HG02870 (cell line): ENCODE measurements around the gene HIRA.

Experiments
- ATAC-seq: cut with Tn5 transposase; IDR thresholded peaks from one replicate; pipeline ENCODE4 v1.9.1; 2021; ENCODE audit warnings: mild to moderate bottlenecking, moderate library complexity; ENCODE audit not compliant: unreplicated experiment

HIRA gene

DNA sequence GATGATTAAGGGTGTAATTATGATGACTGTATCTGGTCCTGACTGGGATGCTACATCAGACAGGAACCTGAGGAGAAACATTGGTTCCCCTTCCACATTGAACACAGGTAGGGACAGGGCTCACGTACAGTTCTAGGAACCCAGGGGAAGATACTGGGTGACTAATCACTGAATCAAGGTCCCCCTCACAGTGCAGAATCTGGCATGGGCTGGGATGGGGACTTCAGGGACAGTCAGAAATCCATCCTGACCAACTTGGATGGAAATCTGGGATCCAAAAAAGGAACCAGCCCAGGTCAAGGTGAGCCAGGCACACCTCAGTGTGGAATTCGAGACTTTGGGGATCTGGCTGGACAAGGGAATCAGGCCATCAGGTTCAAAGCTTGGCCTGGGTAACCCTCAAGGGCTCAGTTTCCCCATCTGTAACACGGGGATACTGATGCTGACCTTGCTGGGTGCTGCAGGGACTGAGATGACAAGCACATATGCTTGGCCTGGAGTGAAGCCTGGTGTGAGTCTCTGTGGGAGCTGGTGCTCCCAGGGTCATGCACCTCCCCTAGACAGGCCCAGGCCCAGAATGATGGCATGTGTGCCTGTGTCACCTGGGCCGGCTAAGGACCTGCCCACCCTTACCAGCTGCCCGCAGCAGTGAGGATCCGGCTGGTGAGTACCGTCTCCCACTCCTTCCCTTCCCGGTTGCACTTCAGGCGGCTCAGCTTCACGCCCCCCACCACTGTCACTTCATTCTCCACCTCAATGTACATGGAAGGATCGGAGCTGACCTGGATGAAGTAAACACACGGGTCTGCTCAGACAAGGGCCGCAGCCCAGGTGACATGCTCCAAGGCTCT is 72.6 kb downstream of the HIRA start:
- ATAC-seq, result no peak

DNA sequence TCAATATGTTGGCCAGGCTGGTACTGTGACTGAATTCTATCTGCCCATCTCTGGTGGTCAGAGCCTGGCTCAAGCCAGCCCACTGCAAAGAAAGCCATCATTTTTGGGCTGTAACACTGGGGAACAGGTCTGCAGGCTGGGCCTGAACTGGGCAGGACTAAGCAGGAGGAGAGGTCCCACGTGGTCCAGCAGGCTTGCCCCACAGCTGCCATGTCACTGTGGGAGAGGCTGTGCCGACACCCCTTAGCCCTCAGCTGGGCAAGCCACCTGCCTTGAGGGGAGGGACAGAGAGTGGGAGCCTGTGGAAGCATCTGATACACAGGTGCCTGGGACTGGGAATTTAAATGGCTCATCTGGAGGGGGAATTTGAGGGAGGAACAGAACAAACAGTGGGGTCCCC is 73.3 kb downstream of the HIRA start:
- no peak for ATAC-seq

DNA sequence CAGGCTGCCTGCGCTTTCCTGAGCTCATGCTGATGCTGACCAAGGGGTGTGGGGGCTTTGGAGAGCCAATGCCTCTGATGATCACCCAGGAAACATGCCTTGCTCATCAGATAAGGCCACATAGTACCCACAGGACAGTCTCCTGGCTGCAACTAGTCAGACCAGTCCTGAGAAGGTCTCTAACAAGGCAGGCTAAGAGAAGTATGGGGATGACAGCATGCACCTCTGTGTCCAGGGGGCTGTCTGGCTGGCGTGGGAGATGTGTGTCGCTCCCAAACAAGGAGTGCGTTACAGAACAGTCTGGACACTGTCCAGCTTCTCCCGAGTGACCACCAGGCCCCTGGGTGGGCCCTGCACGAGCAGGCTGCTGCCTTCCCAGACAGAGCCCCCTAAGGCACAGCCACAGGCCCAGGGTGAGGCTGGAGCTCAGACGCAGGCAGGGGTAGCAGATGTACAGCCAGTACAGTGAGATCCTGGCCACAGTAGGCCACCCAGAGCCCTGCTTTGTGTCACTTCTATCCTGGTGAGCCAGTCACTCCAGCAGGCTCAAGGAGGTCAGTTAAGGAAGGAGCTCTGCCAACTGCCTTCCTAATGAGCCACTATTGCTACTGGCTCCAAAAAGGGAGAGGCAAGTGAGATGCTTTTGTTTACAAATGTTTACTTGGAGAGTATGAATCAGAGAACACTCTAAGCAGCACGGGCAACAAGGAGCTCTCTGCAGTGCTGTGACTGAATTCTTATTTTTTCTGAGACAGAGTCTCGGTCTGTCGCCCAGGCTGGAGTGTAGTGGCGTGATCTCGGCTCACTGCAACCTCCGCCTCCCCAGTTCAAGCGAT is 74.0 kb downstream of the HIRA start:
- ATAC-seq, result no peak

DNA sequence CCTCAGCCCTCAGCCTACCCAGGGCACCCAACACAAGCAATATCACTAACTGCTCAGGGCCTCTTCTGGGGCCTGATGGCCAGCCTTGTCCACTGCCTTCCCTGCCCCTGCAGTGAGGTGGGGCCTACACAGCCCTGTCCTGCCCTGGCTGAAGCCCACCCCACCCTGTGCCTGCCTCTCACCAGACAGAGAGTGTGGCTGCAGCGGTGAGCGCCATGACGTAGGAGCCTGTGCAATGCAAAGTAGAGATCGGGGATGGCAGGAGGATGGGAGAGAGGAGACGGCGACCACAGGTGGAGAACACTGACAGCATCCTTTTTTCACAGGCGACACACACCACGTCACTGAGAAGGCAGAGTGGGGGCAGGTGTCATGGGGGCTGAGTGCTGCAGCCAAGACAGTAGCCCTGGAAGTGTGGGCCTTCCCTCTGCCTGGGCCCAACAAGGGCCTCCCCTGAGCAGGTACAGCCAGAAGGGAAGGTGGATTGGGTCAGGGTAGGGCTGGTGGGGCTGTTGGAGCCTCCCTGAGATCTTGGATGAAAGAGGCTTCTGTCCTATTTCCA is 74.7 kb downstream of the HIRA start:
- no peak for ATAC-seq

DNA sequence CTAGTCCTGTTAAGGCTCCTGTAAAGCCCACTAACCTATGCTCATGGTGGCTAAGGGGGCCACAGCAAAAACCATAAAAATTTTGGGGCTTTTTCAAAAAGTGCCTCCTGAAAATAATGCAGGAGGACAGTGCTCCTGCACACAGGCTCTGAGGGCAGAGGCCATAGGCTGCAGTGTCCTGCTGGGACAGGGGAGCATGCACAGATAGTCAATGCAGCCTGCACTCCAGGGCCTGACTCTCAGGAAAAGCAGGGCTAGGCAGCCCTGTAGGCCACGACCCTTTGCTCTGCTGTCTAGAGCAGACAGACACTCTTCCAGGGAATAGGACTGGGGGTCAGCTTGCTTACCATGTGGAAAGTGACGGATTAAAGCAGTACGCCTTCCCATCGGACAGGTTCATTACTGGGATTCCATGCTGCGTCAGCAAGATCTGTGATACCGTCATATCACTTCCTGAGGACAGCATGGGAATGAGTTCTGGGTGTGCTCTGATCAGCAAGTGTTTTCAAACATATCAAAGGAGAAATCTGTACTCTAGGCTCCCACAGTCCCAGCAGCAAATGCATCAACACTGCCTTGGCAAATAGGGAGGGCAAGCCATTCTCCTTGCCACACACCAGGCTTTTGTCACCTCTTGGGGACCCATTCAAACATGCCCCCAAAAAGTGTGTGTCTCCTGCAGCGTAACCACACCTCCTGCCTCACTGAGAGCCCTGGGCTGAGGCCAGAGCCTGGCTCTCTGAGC is 75.9 kb downstream of the HIRA start:
- ATAC-seq, result no peak

DNA sequence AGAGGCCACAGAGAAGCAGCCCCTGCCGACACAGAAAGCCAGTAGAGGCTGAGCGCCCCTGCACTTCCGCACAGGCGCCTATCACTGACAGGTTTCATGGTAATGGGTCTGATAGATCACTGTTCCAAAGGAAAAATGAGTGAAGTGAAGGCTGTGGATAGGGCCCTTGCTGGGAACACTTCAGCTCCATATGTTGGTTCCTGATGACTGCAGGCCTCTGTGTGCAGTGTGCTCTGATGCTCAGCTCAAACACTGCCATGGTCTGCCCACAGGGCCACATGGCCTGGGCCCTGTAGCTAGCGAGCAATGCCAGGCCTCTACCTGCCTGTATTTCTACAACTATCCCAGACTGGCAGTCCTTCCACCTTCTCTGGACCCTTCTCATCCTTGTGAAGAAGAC is 77.3 kb downstream of the HIRA start:
- ATAC-seq, result no peak

DNA sequence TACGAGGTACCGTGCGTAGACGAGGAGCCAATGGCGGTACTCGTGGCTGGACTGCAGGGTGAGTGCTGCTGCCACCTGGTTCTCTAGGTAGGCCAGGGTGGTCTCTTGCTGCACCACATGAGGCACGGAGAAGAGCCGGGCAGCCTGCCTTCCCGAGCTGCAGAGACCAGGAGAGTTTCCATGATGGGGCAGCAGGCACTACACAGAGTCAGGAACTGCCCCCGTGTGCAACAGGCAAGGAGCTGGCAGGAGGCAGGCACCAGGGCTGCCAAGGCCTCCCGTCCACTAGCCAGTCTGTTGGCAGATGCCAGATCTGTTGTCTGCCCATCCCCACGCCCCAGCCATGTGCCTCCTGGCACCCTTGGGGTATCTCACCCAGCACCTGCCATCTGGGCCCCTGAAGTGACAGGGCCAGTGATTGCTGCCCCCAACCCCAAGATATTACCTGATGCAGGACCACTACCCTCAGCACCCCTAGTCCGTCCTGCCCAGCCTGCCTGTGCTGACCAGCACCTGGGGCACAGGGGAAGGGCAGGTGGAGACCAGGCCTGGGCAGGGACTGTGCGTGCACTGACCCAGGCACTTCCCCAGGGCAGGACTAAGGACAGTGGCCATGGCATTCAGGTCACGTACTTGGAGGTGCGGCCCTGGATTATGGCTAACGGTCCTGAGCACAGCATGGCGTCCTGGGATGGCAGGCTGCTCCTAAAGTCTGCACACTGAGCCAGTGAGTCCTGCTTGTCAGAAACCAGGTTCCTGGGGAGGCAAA is 78.0 kb downstream of the HIRA start:
- no peak for ATAC-seq

DNA sequence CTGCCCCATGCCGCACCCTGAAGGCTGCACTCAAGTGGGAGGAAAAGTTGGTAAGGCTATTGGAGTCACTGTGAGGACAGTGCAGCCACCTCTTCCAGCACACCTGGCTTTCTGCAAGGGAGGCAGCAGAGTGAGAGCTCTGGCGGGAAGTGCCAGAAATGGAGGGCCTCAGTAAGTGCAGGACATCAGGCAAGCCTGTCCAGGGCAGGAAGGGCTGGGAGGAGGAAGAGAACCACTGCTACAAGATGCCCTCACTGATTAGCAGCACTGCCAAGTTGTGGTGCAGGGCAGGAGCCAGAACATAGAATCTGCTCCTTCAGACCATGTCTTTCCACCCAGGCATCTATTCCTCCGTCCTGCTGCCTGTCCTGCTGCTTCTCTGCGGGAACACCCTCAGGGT is 78.8 kb downstream of the HIRA start:
- no peak for ATAC-seq

DNA sequence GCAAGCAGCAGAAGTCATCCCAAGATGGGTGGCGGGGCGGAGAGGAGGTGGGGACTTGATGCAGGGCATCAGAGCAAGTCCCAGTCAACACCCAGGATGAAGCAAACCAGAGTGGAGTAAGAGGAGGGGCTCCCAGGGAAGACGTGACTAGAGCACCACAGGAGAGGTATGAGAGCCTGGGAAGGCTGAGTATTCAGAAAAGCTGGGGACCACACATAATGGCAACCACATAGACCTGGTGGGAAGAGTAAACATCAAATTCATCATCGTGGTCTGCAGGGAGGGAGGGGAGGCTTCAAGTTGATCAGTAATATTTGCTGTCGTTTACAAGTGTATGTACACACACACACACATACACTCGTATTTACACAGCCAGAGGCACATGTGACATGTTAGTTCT is 79.3 kb downstream of the HIRA start:
- ATAC-seq, result no peak

DNA sequence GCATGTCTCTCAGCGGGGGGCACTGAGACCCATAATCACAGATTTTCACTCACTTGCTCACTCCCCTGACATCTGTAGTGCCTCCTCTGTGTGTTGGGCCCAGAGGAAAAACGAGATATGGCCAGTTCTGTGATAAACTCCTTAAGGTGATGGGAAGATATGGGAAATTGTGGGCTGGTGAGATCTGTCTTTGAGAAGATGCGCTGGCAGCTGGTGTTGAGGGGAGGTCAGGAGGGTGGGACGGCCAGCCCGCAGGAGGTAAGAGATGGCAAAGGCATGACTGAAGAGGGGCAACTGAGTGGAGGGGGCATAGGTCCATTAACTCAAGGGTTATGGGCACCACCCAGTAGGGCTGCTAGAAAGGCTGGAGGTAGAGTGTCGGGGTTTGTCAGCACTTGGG is 79.9 kb downstream of the HIRA start:
- no peak for ATAC-seq

DNA sequence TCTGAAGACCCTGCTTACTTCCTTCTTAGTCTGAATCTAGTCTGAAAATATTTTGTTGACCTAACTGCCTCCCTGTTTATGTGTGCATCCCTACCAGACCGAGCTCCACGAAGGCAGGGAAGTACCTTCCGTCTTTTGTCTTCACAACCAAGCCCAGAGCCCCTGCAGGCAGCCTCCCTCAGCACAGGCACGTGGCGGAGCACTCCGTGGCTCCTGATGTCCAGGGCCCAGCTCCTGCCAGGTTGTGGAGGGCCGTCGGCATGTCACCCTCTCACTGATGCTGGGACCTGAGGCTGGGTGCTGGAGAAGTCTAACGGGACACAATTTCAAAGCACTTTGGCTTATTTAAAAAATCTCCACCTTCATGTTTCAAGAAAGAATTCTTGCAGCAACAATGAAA is 80.6 kb downstream of the HIRA start:
- no peak for ATAC-seq

DNA sequence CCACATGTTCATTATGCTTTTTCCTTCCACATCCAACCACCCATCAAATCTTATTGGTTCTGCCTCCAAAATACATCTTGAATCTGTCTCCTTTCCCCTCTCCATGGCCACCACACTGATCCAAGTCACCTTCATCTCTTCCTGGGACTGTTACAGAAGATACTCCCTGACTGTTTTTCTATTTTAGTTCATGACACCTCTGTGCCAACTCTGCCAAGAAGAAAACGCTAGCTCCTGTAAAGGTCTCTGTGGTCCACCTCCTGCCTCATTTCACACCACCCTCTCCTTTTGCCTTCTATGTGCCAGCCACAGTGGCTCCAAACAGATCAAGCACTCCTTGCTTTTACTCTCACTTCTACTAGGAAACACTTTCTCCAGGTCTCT is 81.1 kb downstream of the HIRA start:
- no peak for ATAC-seq

DNA sequence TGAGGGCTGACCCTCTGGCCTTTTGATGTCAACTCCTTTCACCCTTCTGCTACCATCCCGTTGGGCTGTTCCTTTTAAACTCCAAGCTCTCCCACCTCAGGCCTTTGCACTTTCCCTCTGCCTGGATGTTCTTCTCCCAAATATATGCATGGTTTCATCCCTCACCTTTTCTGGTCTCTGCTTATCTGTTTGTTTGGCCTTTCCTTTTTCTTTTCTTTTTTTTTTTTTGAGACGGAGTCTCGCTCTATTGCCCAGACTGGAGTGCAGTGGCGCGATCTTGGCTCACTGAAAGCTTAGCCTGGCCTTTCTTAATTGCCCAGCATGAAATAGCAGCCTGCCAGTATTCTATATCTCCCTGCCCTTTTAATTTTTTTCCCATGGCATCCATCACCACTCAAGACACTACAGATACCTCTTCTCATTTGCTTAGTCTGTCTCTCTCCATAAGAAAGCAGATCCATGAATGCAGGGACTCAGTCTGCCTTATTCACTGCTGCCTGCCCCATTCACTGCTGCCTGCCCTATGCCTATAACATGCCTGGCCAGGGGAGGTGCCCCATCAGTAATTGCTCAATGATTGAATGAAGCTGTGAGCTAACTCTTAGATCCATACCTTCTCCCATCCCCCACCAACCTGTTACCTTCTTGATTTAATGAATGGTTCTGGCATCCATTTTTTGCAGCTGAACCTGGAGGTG is 81.6 kb downstream of the HIRA start:
- ATAC-seq, result no peak

DNA sequence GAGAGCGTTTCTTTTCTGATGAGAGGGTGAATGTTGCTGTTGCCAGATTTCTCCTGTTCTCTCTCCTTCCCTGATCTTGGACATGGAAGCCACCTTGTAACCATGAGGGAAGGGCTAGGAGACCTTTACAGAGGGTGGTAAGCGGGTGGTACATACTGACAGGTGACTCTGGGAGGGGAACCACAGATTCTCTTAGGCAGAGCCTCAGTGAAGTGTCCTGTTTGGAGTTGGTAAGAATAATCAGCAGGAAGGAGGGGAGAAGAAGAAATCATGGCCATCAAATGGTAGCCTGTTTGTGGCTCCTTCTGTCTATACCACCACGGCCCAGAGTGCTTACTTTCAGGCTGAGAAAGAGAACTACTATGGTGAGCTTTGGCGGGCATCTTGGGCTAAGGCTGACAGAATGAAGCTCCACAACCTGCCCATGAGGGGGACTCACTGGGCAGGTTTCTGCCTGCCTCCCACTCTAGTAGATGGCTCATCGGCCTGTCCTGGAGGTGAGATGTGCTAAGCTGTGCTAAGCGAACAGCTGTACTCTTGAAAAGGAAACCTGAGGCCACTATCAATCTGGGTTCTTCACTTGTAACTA is 84.8 kb downstream of the HIRA start:
- ATAC-seq, result no peak

DNA sequence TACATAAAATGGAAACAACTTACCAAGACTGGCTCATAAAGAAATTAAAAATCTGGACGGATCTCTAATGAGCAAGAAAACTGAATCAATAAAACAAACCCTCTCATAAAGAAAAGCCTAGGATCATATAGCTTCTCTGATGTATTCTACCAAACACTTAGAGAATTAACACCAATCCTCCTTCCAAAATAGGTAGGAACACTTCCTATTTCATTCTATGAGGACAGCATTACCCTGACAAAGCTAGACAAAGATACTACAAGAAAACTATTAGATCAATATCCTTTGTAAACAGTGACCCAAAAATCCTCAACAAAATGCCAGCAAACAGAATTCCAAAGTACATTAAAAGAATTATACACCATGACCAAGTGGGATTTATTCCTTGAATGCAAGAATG is 87.1 kb downstream of the HIRA start:
- no peak for ATAC-seq

DNA sequence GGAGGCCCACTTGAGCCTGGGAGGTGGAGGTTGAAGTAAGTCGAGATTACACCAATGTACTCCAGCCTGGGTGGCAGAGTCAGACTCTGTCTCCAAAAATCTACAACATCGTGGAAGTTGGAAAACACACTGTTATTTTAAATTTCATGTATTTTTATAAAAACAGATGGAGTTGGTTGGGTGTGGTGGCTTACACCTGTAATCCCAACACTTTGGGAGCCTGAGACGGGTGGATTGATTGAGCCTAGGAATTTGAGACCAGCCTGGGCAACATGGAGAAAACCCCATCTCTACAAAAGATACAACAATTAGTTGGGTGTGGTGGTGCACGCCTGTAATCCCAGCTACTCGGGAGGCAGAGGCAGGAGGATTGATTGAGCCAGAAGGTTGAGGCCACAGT is 88.1 kb downstream of the HIRA start:
- no peak for ATAC-seq

DNA sequence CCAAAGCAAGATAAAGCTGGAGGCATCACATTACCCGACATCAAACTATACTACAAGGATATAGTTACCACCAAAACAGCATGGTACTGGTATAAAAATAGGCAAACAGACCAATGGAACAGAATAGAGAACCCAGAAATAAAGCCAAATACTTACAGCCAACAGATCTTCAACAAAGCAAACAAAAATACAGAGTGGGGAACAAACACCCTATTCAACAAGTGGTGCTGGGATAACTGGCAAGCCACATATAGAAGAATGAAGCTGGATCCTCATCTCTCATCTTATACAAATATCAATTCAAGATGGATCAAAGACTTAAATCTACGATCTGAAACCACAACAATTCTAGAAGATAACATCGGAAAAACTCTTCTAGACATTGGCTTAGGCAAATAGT is 90.0 kb downstream of the HIRA start:
- no peak for ATAC-seq

DNA sequence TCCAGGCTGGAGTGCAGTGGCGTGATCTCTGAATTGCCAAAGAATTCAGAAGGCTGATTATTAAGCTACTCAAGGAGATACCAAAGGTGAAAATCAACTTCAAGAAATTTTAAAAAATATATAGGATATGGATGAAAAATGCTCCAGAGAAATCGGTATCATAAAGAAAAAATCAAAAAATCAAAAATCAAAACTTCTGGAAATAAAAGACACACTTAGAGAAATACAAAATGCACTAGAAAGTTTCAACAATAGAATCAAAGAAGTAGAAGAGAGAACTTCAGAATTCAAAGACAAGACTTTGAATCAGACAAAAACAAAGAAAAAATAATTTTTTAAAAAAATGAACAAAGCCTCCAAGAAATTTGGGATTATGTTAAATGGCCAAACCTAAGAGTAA is 94.4 kb downstream of the HIRA start:
- ATAC-seq, result no peak
